PFSK-1 (cell line): ENCODE data around the gene ARHGAP19. TPM values are rescaled to one million over a fixed set of nuclear protein-coding genes. Genes with fewer than 3 reads are reported as not detected.

ENCODE experiments used
- FOXP2 ChIP-seq: optimal IDR thresholded peaks from 2 replicates; pipeline ENCODE3; 2011; ENCODE audit warnings: borderline replicate concordance, control low read depth, inconsistent platforms; ENCODE audit not compliant: insufficient read depth; ENCODE audit errors: extremely low read length, extremely low read depth
- POLR2AphosphoS5 ChIP-seq: IDR thresholded peaks from 2 replicates; pipeline ENCODE4 v1.6.1; 2012; ENCODE audit warnings: low read depth, mild to moderate bottlenecking, control low read depth, low read length, moderate library complexity
- SIN3A ChIP-seq: IDR thresholded peaks from 2 replicates; pipeline ENCODE4 v1.6.1; 2012; ENCODE audit warnings: mild to moderate bottlenecking, low read length, moderate library complexity, borderline replicate concordance; ENCODE audit not compliant: insufficient read depth
- TAF1 ChIP-seq: IDR thresholded peaks from 2 replicates; pipeline ENCODE4 v1.6.1; 2012; ENCODE audit warnings: low read length, control low read depth, borderline replicate concordance; ENCODE audit not compliant: insufficient read depth
- polyA plus RNA-seq: library from polyadenylated mRNA; unstranded; fragments of >200 nt; gene quantifications from one replicate; pipeline ENCODE4 v1.2.1, GENCODE V29; 2012; ENCODE audit warnings: low read depth, missing spikeins; ENCODE audit not compliant: insufficient read length
- TF ChIP-seq, protein P1 (sequence below), 2 experiments: IDR thresholded peaks; 2 replicates each; pipeline versions ENCODE4 v1.6.1 to v1.8.0; 2011 to 2012; ENCODE audit warnings: low read depth in 2 of 2, low read length in 2 of 2, control low read depth in 1 of 2, inconsistent platforms in 1 of 2, mild to moderate bottlenecking in 1 of 2, moderate library complexity in 1 of 2; ENCODE audit not compliant: insufficient read depth in 1 of 2

ARHGAP19 gene
- 8.4 TPM for polyA plus RNA-seq

- TF ChIP-seq SIN3A (peak; percentile 55; the same call in 1 of the 2 replicates), TAF1 (peak; percentile 77; the same call in 1 of the 2 replicates), POLR2AphosphoS5 (peak; percentile 83), FOXP2 (no peak)
- TF ChIP-seq, protein P1, sequence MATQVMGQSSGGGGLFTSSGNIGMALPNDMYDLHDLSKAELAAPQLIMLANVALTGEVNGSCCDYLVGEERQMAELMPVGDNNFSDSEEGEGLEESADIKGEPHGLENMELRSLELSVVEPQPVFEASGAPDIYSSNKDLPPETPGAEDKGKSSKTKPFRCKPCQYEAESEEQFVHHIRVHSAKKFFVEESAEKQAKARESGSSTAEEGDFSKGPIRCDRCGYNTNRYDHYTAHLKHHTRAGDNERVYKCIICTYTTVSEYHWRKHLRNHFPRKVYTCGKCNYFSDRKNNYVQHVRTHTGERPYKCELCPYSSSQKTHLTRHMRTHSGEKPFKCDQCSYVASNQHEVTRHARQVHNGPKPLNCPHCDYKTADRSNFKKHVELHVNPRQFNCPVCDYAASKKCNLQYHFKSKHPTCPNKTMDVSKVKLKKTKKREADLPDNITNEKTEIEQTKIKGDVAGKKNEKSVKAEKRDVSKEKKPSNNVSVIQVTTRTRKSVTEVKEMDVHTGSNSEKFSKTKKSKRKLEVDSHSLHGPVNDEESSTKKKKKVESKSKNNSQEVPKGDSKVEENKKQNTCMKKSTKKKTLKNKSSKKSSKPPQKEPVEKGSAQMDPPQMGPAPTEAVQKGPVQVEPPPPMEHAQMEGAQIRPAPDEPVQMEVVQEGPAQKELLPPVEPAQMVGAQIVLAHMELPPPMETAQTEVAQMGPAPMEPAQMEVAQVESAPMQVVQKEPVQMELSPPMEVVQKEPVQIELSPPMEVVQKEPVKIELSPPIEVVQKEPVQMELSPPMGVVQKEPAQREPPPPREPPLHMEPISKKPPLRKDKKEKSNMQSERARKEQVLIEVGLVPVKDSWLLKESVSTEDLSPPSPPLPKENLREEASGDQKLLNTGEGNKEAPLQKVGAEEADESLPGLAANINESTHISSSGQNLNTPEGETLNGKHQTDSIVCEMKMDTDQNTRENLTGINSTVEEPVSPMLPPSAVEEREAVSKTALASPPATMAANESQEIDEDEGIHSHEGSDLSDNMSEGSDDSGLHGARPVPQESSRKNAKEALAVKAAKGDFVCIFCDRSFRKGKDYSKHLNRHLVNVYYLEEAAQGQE (IDR thresholded peaks at IDR 0.05; ENCODE audit: insufficient read depth in 1 of 2, low read depth in 2 of 2, low read length in 2 of 2), result no peak; a peak in 1 of 4 replicates
These were observed at the start of gene ARHGAP19 for GRCh38 chr10:97292097-97292861. TSS of gene ARHGAP19 (minus strand) at chr10:97292637. CDS start at chr10:97292627, 10 bp downstream.

- TF ChIP-seq, protein P1 (IDR thresholded peaks at IDR 0.05; ENCODE audit: insufficient read depth in 1 of 2, low read depth in 2 of 2, low read length in 2 of 2), result no peak
- TF ChIP-seq FOXP2 (no peak), TAF1 (no peak), SIN3A (no peak), POLR2AphosphoS5 (no peak)
These were observed 49.0 kb upstream of the ARHGAP19 start for GRCh38 chr10:97341416-97341815.

DNA sequence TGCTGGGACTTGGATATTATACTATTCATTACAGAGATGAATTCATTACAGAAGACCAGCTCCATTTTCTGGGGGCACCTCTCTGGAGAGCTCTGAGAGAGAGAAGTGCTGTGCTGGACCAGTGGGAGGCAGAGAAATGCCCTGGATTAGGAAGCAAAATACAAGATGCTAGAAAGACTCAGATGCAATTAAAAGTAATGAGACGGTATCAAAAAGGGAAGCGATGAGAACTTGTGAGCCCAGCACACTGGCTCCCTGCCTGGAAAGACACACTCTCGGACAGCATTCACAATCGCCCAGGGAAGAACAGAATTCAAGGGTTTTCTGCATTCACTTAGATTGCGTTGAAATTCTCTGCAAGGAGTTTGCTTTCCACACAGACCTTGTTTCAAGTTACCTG is 45.6 kb upstream of the ARHGAP19 start:
- no peak for TF ChIP-seq SIN3A
- TF ChIP-seq, protein P1 (IDR thresholded peaks at IDR 0.05; ENCODE audit: insufficient read depth in 1 of 2, low read depth in 2 of 2, low read length in 2 of 2), result no peak

DNA sequence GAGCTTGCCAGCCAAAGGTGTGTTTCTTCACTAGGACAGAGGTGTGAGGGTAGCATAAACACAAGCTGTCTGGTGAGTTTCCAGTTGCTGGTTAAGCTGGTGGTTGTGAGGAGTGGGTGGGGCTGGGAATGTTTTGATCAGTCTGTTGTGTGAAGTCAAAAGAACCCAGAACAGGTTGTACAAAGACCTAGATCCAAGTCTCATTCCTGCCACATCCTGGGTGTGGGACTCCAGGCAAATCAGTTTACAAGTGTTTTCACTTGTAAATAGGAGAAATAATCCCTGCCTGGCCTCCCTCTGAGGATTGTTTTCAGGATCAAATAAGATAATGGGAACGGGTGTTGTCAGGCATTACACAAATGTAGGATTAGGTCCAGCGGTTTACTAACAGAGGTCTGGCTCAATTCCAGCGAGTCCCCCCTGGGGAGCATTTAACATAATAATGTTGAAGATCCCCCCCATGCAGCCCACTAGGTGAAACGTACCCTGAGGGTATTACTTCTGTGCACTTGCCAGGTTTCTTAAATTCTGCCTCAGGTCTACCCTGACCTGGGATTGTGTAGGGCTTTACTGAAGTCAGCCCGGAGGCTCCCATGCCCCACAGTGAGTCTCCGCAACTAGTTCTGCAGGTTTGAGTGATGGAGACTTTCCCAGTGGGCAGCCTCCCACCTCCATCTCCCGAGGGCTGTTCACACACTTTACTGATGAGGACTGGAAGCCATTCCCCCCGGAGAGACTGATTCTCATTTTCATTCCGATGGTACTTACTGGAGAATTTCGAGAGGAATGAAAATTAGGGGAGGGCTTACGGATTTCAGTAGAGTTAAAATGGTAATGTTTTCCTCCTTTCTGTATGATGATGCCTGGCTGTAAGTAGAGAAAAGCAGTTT is 44.8 kb upstream of the ARHGAP19 start:
- TF ChIP-seq SIN3A (no peak), TAF1 (no peak), FOXP2 (no peak), POLR2AphosphoS5 (no peak)
- TF ChIP-seq, protein P1 (IDR thresholded peaks at IDR 0.05; ENCODE audit: insufficient read depth in 1 of 2, low read depth in 2 of 2, low read length in 2 of 2), result no peak
